Measurements from ENCODE around the gene ULK1. TPM values are rescaled to one million over a fixed set of nuclear protein-coding genes. Genes with fewer than 3 reads are reported as not detected.

The ULK1 gene
- total and polyA plus RNA-seq, 2 experiments from 2014 or later, result 4.0 to 6.9 TPM

DNA sequence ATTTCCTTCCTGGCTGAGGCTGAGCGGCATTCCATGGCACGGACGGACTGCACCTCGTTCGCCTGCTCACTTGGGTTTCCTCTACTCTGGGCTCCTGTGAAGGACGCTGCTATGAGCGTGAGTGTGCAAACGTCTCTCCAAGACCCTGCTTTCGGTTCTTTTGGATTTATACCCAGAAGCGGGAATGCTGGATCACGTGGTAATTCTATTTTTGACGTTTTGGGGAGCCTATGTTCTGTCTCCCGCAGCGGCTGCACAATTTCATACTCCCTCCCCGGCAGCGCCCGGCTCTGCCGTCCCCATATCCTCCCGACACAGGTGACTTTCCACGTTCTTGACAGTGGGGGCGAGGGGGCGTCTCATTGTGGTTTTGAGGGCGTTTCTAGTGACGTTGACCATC, 45.7 kb upstream of the ULK1 start:
- peaks cover 4% of the 10 kb centered on the region; the same call in 1 of the 2 replicates for H3K36me3 ChIP-seq (ENCODE audit: low read depth)
- no peak overlapping the region for H3K4me3 ChIP-seq
- H3K9ac ChIP-seq, result no peak overlapping the region
- no peak for TF ChIP-seq EZH2phosphoT487 (IDR thresholded peaks at IDR 0.05; ENCODE audit: insufficient read depth, low read depth)
- TF ChIP-seq EZH2 (IDR thresholded peaks at IDR 0.05; ENCODE audit: insufficient read depth, poor library complexity, severe bottlenecking), result no peak
- H3K9me2 ChIP-seq (ENCODE audit: insufficient read depth), result no peaks in the 10 kb centered on the region
- H2AFZ ChIP-seq, result no peak overlapping the region
- DNase-seq, result no peak
- H4K20me1 ChIP-seq (ENCODE audit: insufficient read depth), result no peaks in the 10 kb centered on the region
- H3K27ac ChIP-seq, result no peak overlapping the region
- no peaks in the 10 kb centered on the region for H3K9me3 ChIP-seq (ENCODE audit: low read depth)
- H3K4me1 ChIP-seq (ENCODE audit: insufficient read depth), result peaks cover 10% of the 10 kb centered on the region
- no peaks in the 10 kb centered on the region for H3K79me2 ChIP-seq (ENCODE audit: insufficient read depth)
- no peak overlapping the region for H3K4me2 ChIP-seq (ENCODE audit: unreplicated experiment)
- no peaks in the 10 kb centered on the region for H3F3A ChIP-seq (ENCODE audit: insufficient read depth)
- in situ Hi-C loops (cut with MboI), result no loop called here
- no peaks in the 10 kb centered on the region for H3K27me3 ChIP-seq (replicated peaks; ENCODE audit: insufficient read depth)
- 90 to 94% methylated on average over 24 of the region's 24 CpGs for WGBS, 2 experiments (ENCODE audit: low coverage in 1 of 2, low lambda C conversion rate in 2 of 2, missing lambda C conversion rate in 2 of 2)

DNA sequence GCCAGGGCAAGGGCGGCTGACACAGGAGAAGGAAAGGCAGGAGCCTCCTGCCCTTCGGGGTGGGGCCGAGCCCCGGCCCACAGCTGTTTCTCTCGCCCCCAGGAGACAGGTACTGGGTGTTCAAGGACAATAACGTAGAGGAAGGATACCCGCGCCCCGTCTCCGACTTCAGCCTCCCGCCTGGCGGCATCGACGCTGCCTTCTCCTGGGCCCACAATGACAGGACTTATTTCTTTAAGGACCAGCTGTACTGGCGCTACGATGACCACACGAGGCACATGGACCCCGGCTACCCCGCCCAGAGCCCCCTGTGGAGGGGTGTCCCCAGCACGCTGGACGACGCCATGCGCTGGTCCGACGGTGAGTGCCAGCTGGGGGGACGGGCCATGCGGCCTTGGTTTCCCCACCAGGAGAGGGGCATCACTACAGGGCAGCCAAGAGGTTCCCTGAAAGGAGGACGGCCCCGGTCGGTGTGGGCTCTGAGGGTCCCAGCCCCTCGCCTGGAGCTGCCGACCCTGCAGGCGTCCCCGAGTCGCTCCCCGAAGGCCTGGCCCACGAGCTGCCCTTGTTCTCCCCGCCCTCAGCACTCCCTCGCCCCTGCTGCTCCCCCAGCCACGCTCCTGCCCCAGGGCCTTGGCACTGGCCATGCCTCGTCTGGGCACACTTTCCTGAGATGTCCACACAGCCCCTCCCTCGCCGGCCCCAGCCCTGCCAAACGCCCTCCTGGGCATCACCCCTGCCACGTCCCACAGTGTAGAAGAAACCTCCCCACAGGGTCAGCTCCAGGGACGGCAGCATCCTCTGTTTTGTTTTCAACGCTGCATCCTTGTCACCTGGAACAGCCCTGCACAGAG, 44.5 kb upstream of the ULK1 start:
- H3K9me3 ChIP-seq (ENCODE audit: low read depth), result no peaks in the 10 kb centered on the region
- in situ Hi-C loops (cut with MboI), result no loop called here
- DNase-seq, result no peak
- H3K4me1 ChIP-seq (ENCODE audit: insufficient read depth), result peaks cover 10% of the 10 kb centered on the region
- no peaks in the 10 kb centered on the region for H4K20me1 ChIP-seq (ENCODE audit: insufficient read depth)
- H3K4me3 ChIP-seq, result no peak overlapping the region
- no peak overlapping the region for H3K9ac ChIP-seq
- H3K27me3 ChIP-seq (replicated peaks; ENCODE audit: insufficient read depth), result no peaks in the 10 kb centered on the region
- H3K4me2 ChIP-seq (ENCODE audit: unreplicated experiment), result no peak overlapping the region
- no peaks in the 10 kb centered on the region for H3K79me2 ChIP-seq (ENCODE audit: insufficient read depth)
- 94 to 95% methylated on average over 30 to 47 of the region's 47 CpGs for WGBS, 2 experiments (ENCODE audit: low coverage in 1 of 2, low lambda C conversion rate in 2 of 2, missing lambda C conversion rate in 2 of 2)
- no peak overlapping the region for H3K27ac ChIP-seq
- H2AFZ ChIP-seq, result no peak overlapping the region
- no peaks in the 10 kb centered on the region for H3K36me3 ChIP-seq (ENCODE audit: low read depth)
- H3K9me2 ChIP-seq (ENCODE audit: insufficient read depth), result no peaks in the 10 kb centered on the region
- no peaks in the 10 kb centered on the region for H3F3A ChIP-seq (ENCODE audit: insufficient read depth)
- TF ChIP-seq EZH2phosphoT487 (IDR thresholded peaks at IDR 0.05; ENCODE audit: insufficient read depth, low read depth), result no peak
- no peak for TF ChIP-seq EZH2 (IDR thresholded peaks at IDR 0.05; ENCODE audit: insufficient read depth, poor library complexity, severe bottlenecking)

- H4K20me1 ChIP-seq (ENCODE audit: insufficient read depth), result no peaks in the 10 kb centered on the region
- H3K4me3 ChIP-seq, result no peak overlapping the region
- WGBS, 2 experiments (ENCODE audit: low coverage in 1 of 2, low lambda C conversion rate in 2 of 2, missing lambda C conversion rate in 2 of 2), result 93% methylated on average over 33 to 40 of the region's 41 CpGs
- H3K27me3 ChIP-seq (replicated peaks; ENCODE audit: insufficient read depth), result no peaks in the 10 kb centered on the region
- no peaks in the 10 kb centered on the region for H3K9me2 ChIP-seq (ENCODE audit: insufficient read depth)
- H3K79me2 ChIP-seq (ENCODE audit: insufficient read depth), result no peaks in the 10 kb centered on the region
- H2AFZ ChIP-seq, result no peak overlapping the region
- H3F3A ChIP-seq (ENCODE audit: insufficient read depth), result no peaks in the 10 kb centered on the region
- H3K36me3 ChIP-seq (ENCODE audit: low read depth), result no peaks in the 10 kb centered on the region
- no peak for DNase-seq
- TF ChIP-seq EZH2phosphoT487 (IDR thresholded peaks at IDR 0.05; ENCODE audit: insufficient read depth, low read depth), result no peak
- no peak for TF ChIP-seq EZH2 (IDR thresholded peaks at IDR 0.05; ENCODE audit: insufficient read depth, poor library complexity, severe bottlenecking)
- H3K4me2 ChIP-seq (ENCODE audit: unreplicated experiment), result no peak overlapping the region
- H3K9me3 ChIP-seq (ENCODE audit: low read depth), result no peaks in the 10 kb centered on the region
- in situ Hi-C loops (cut with MboI), result no loop called here
- no peak overlapping the region for H3K27ac ChIP-seq
- H3K9ac ChIP-seq, result no peak overlapping the region
- peaks cover 10% of the 10 kb centered on the region for H3K4me1 ChIP-seq (ENCODE audit: insufficient read depth)
Measured at GRCh38 chr12:131850856-131851559, 43.4 kb upstream of the ULK1 start.

GRCh38 chr12:131851741-131852550, 42.5 kb upstream of the ULK1 start:
- Histone ChIP-seq H2AFZ (no peak overlapping the region), H3K4me1 (ENCODE audit: insufficient read depth) (peaks cover 10% of the 10 kb centered on the region), H3K79me2 (ENCODE audit: insufficient read depth) (no peaks in the 10 kb centered on the region), H3K9ac (0 out of 2 replicates have a peak overlapping the region, but pooled peaks have one; percentile 52), H3K4me3 (no peak overlapping the region), H3K36me3 (ENCODE audit: low read depth) (no peaks in the 10 kb centered on the region), H3K9me3 (ENCODE audit: low read depth) (no peaks in the 10 kb centered on the region), H3F3A (ENCODE audit: insufficient read depth) (no peaks in the 10 kb centered on the region), H3K9me2 (ENCODE audit: insufficient read depth) (no peaks in the 10 kb centered on the region), H3K4me2 (ENCODE audit: unreplicated experiment) (no peak overlapping the region), H3K27ac (no peak overlapping the region), H4K20me1 (ENCODE audit: insufficient read depth) (no peaks in the 10 kb centered on the region), H3K27me3 (replicated peaks; ENCODE audit: insufficient read depth) (no peaks in the 10 kb centered on the region)
- DNase-seq, result no peak
- in situ Hi-C loops (cut with MboI), result no loop called here
- 86 to 90% methylated on average over 31 to 37 of the region's 37 CpGs for WGBS, 2 experiments (ENCODE audit: low coverage in 1 of 2, low lambda C conversion rate in 2 of 2, missing lambda C conversion rate in 2 of 2)
- TF ChIP-seq EZH2phosphoT487 (IDR thresholded peaks at IDR 0.05; ENCODE audit: insufficient read depth, low read depth) (no peak), EZH2 (IDR thresholded peaks at IDR 0.05; ENCODE audit: insufficient read depth, poor library complexity, severe bottlenecking) (no peak)

All from GM23248 (cell line).